Measurements from ENCODE around the gene USP35. TPM values are rescaled to one million over a fixed set of nuclear protein-coding genes. Genes with fewer than 3 reads are reported as not detected.
A peak's percentile ranks its signal among the peaks of the same experiment; 100 is the strongest.

Gene USP35
- total and polyA plus RNA-seq, 2 experiments from 2014 or later: 2.7 to 7.0 TPM

GRCh38 chr11:78211565-78211964 lies 22.8 kb downstream of the USP35 start:
- no peaks in the 10 kb centered on the region for H4K20me1 ChIP-seq (ENCODE audit: insufficient read depth)
- no peak overlapping the region for H3K9ac ChIP-seq
- TF ChIP-seq EZH2 (IDR thresholded peaks at IDR 0.05; ENCODE audit: insufficient read depth, poor library complexity, severe bottlenecking) (no peak), EZH2phosphoT487 (IDR thresholded peaks at IDR 0.05; ENCODE audit: insufficient read depth, low read depth) (no peak)

GRCh38 chr11:78212586-78213371 lies 24.1 kb downstream of the USP35 start:
- WGBS, 2 experiments (ENCODE audit: low coverage in 1 of 2, low lambda C conversion rate in 2 of 2, missing lambda C conversion rate in 2 of 2): 72 to 84% methylated on average over 9 to 11 of the region's 11 CpGs
- H3K4me3 ChIP-seq: no peak overlapping the region
- H3K9me3 ChIP-seq (ENCODE audit: low read depth): no peaks in the 10 kb centered on the region
- no peak overlapping the region for H2AFZ ChIP-seq
- H3K9ac ChIP-seq: no peak overlapping the region
- peaks cover 11% of the 10 kb centered on the region; the same call in 1 of the 2 replicates for H3K36me3 ChIP-seq (ENCODE audit: low read depth)
- H3F3A ChIP-seq (ENCODE audit: insufficient read depth): peaks cover 20% of the 10 kb centered on the region; the same call in 1 of the 2 replicates
- peak; percentile 83 for DNase-seq
- no peaks in the 10 kb centered on the region for H3K9me2 ChIP-seq (ENCODE audit: insufficient read depth)
- no peak overlapping the region for H3K4me2 ChIP-seq (ENCODE audit: unreplicated experiment)
- in situ Hi-C loops (cut with MboI): no loop called here
- no peaks in the 10 kb centered on the region for H3K27me3 ChIP-seq (replicated peaks; ENCODE audit: insufficient read depth)
- peak overlapping the region; percentile 25 for H3K27ac ChIP-seq
- TF ChIP-seq EZH2 (IDR thresholded peaks at IDR 0.05; ENCODE audit: insufficient read depth, poor library complexity, severe bottlenecking): no peak
- no peak for TF ChIP-seq EZH2phosphoT487 (IDR thresholded peaks at IDR 0.05; ENCODE audit: insufficient read depth, low read depth)
- H4K20me1 ChIP-seq (ENCODE audit: insufficient read depth): no peaks in the 10 kb centered on the region
- H3K4me1 ChIP-seq (ENCODE audit: insufficient read depth): peaks cover 21% of the 10 kb centered on the region
- peaks cover 30% of the 10 kb centered on the region for H3K79me2 ChIP-seq (ENCODE audit: insufficient read depth)

More at GRCh38 chr11:78211565-78211964, 22.8 kb downstream of the USP35 start:
- Histone ChIP-seq H3K27ac (no peak overlapping the region), H3K9me2 (ENCODE audit: insufficient read depth) (no peaks in the 10 kb centered on the region), H3K4me3 (no peak overlapping the region), H3K27me3 (replicated peaks; ENCODE audit: insufficient read depth) (no peaks in the 10 kb centered on the region), H3K36me3 (ENCODE audit: low read depth) (peaks cover 11% of the 10 kb centered on the region; the same call in 1 of the 2 replicates), H2AFZ (no peak overlapping the region), H3K9me3 (ENCODE audit: low read depth) (no peaks in the 10 kb centered on the region), H3K4me2 (ENCODE audit: unreplicated experiment) (no peak overlapping the region), H3F3A (ENCODE audit: insufficient read depth) (peaks cover 23% of the 10 kb centered on the region; the same call in 1 of the 2 replicates), H3K79me2 (ENCODE audit: insufficient read depth) (peaks cover 30% of the 10 kb centered on the region), H3K4me1 (ENCODE audit: insufficient read depth) (peaks cover 21% of the 10 kb centered on the region)
- 95 to 98% methylated on average over 5 of the region's 5 CpGs for WGBS, 2 experiments (ENCODE audit: low coverage in 1 of 2, low lambda C conversion rate in 2 of 2, missing lambda C conversion rate in 2 of 2)
- no peak for DNase-seq
- in situ Hi-C loops (cut with MboI): no loop called here

GRCh38 chr11:78213526-78214330 lies 25.0 kb downstream of the USP35 start:
- H2AFZ ChIP-seq: no peak overlapping the region
- H3K9ac ChIP-seq: no peak overlapping the region
- H3K27me3 ChIP-seq (replicated peaks; ENCODE audit: insufficient read depth): no peaks in the 10 kb centered on the region
- H3K4me2 ChIP-seq (ENCODE audit: unreplicated experiment): no peak overlapping the region
- no peak for DNase-seq
- no peaks in the 10 kb centered on the region for H4K20me1 ChIP-seq (ENCODE audit: insufficient read depth)
- peaks cover 10% of the 10 kb centered on the region; the same call in 1 of the 2 replicates for H3K36me3 ChIP-seq (ENCODE audit: low read depth)
- no peak overlapping the region for H3K27ac ChIP-seq
- H3K9me2 ChIP-seq (ENCODE audit: insufficient read depth): no peaks in the 10 kb centered on the region
- H3K79me2 ChIP-seq (ENCODE audit: insufficient read depth): peaks cover 30% of the 10 kb centered on the region
- WGBS, 2 experiments (ENCODE audit: low coverage in 1 of 2, low lambda C conversion rate in 2 of 2, missing lambda C conversion rate in 2 of 2): 89% methylated on average over 8 of the region's 8 CpGs
- in situ Hi-C loops (cut with MboI): no loop called here
- H3K4me3 ChIP-seq: no peak overlapping the region
- H3K9me3 ChIP-seq (ENCODE audit: low read depth): no peaks in the 10 kb centered on the region
- H3F3A ChIP-seq (ENCODE audit: insufficient read depth): 0 out of 2 replicates have a peak, but pooled peaks cover 14% of the 10 kb centered on the region
- no peak for TF ChIP-seq EZH2 (IDR thresholded peaks at IDR 0.05; ENCODE audit: insufficient read depth, poor library complexity, severe bottlenecking)
- no peak for TF ChIP-seq EZH2phosphoT487 (IDR thresholded peaks at IDR 0.05; ENCODE audit: insufficient read depth, low read depth)
- peaks cover 17% of the 10 kb centered on the region for H3K4me1 ChIP-seq (ENCODE audit: insufficient read depth)
